HCT116 (cell line): ENCODE measurements around the gene SLC22A23. TPM values are rescaled to one million over a fixed set of nuclear protein-coding genes. Genes with fewer than 3 reads are reported as not detected.

Experiments
- ATAC-seq: fragments of 200-7000 bp; cut with Tn5 transposase; 2 replicates; pipeline ENCODE4 v1.9.1; 2020; ENCODE audit warnings: mild to moderate bottlenecking, moderate library complexity
- BruUV-seq: library from RNA; stranded (reverse); fragments of 400-500 nt; replicated peaks from 2 replicates; lab custom pipeline; 2021; lab: Mats Ljungman, UMichigan
- CTCF ChIA-PET: fragments of 300-600 bp; sonication (Branson Sonifier 250); formaldehyde crosslinking; loops from one replicate; lab custom pipeline; 2021; ENCODE audit warnings: antibody characterized with exemption; lab: Charles Lee
- POLR2A ChIA-PET: fragments of 300-600, 350-600 bp; sonication (Branson Sonifier 250); formaldehyde crosslinking; loops from one replicate; lab custom pipeline; 2021; ENCODE audit warnings: antibody characterized with exemption; lab: Charles Lee
- RAD21 ChIA-PET, 2 experiments: fragments of 300-600 bp; sonication (Branson Sonifier 250); formaldehyde crosslinking; loops; one replicate each; lab custom pipeline; 2023; ENCODE audit warnings: low total read pairs in 2 of 2; ENCODE audit not compliant: uncharacterized antibody in 2 of 2, unreplicated experiment in 2 of 2, low non-redundant PET in 1 of 2; lab: Charles Lee
- DNase-seq: peaks from one replicate; pipeline ENCODE4 v3.0.0-alpha.2; 2010; ENCODE audit warnings: low read depth, low spot score
- H2AFZ ChIP-seq: fragments of 200-600 bp; shearing (Covaris generic), sonication (generic); 2 replicates; pipeline ENCODE4 v1.6.1; 2017; ENCODE audit warnings: low read depth, mixed run types, mixed read lengths, antibody characterized with exemption, low read length; ENCODE audit not compliant: poor library complexity, severe bottlenecking
- H3K27ac ChIP-seq: 2 replicates; pipeline ENCODE4 v1.5.1; 2012; ENCODE audit warnings: low read depth, low read length
- H3K27me3 ChIP-seq: fragments of 200-600 bp; sonication (generic); 2 replicates; pipeline ENCODE4 v1.6.1; 2016; ENCODE audit warnings: mixed run types, low read length, mixed read lengths; ENCODE audit not compliant: insufficient read depth
- H3K36me3 ChIP-seq, 2 experiments: fragments of 200-500 bp in 1 of 2; fragments of 200-600 bp in 1 of 2; sonication (Bioruptor generic) in 1 of 2; sonication (generic) in 1 of 2; 2 replicates each; pipeline versions ENCODE4 v1.5.1 to v1.6.1; 2014 to 2016; ENCODE audit warnings: low read length in 2 of 2, inconsistent platforms in 1 of 2, mixed read lengths in 1 of 2, mixed run types in 1 of 2; ENCODE audit not compliant: insufficient read depth in 2 of 2, control insufficient read depth in 1 of 2
- H3K4me1 ChIP-seq, 2 experiments: fragments of 200-600 bp in 1 of 2; sonication (generic) in 1 of 2; 2 replicates each; pipeline versions ENCODE4 v1.5.1 to v1.6.1; 2012 to 2017; ENCODE audit warnings: low read length in 2 of 2, inconsistent platforms in 1 of 2, mild to moderate bottlenecking in 1 of 2, mixed read lengths in 1 of 2, mixed run types in 1 of 2, moderate library complexity in 1 of 2; ENCODE audit not compliant: insufficient read depth in 2 of 2, control insufficient read depth in 1 of 2
- H3K4me2 ChIP-seq: fragments of 200-600 bp; sonication (generic); 2 replicates; pipeline ENCODE4 v1.6.1; 2017; ENCODE audit warnings: mixed run types, low read length, mixed read lengths
- H3K4me3 ChIP-seq, 2 experiments: fragments of 200-600 bp in 1 of 2; sonication (generic) in 1 of 2; replicated peaks in 1 of 2; 2 replicates each; pipeline ENCODE4 v1.5.1; 2011 to 2016; ENCODE audit warnings: low read length in 2 of 2, control low read depth in 1 of 2, low read depth in 1 of 2, mild to moderate bottlenecking in 1 of 2, mixed read lengths in 1 of 2, mixed run types in 1 of 2
- H3K79me2 ChIP-seq: fragments of 200-600 bp; sonication (generic); 2 replicates; pipeline ENCODE4 v1.6.1; 2017; ENCODE audit warnings: mild to moderate bottlenecking, mixed run types, low read length, moderate library complexity, mixed read lengths; ENCODE audit not compliant: insufficient read depth
- H3K9ac ChIP-seq: fragments of 200-600 bp; sonication (generic); 2 replicates; pipeline ENCODE4 v1.6.1; 2016; ENCODE audit warnings: low read length, mixed read lengths
- H3K9me2 ChIP-seq: fragments of 200-600 bp; sonication (generic), shearing (Covaris generic); 2 replicates; pipeline ENCODE4 v1.6.1; 2017; ENCODE audit warnings: mixed run types, mild to moderate bottlenecking, moderate library complexity; ENCODE audit not compliant: insufficient read depth
- H3K9me3 ChIP-seq, 2 experiments: fragments of 200-500 bp in 1 of 2; fragments of 200-600 bp in 1 of 2; sonication (Bioruptor generic) in 1 of 2; sonication (generic) in 1 of 2; 2 replicates each; pipeline ENCODE4 v1.6.1; 2014 to 2017; ENCODE audit warnings: low read length in 2 of 2, mixed read lengths in 2 of 2, inconsistent platforms in 1 of 2, low read depth in 1 of 2, mild to moderate bottlenecking in 1 of 2, mixed run types in 1 of 2, moderate library complexity in 1 of 2; ENCODE audit not compliant: control insufficient read depth in 1 of 2, insufficient read depth in 1 of 2
- H4K20me1 ChIP-seq: fragments of 200-600 bp; sonication (generic), shearing (Covaris generic); 2 replicates; pipeline ENCODE4 v1.6.1; 2017; ENCODE audit warnings: mixed run types, mild to moderate bottlenecking, moderate library complexity; ENCODE audit not compliant: insufficient read depth
- ATF3 ChIP-seq: IDR thresholded peaks from 2 replicates; pipeline ENCODE4 v1.6.1; 2012
- CBX3 ChIP-seq: IDR thresholded peaks from 2 replicates; pipeline ENCODE4 v1.6.1; 2012; ENCODE audit warnings: low read depth
- CEBPB ChIP-seq: IDR thresholded peaks from 2 replicates; pipeline ENCODE4 v1.6.1; 2012; ENCODE audit warnings: low read depth
- EGR1 ChIP-seq: IDR thresholded peaks from 2 replicates; pipeline ENCODE4 v1.6.1; 2012; ENCODE audit warnings: low read depth
- ELF1 ChIP-seq: IDR thresholded peaks from 2 replicates; pipeline ENCODE4 v1.6.1; 2012; ENCODE audit warnings: low read depth, borderline replicate concordance
- EZH2 ChIP-seq: fragments of 200-600 bp; sonication (generic); IDR thresholded peaks from 2 replicates; pipeline ENCODE4 v1.6.1; 2017; ENCODE audit warnings: antibody characterized with exemption, mixed run types
- EZH2phosphoT487 ChIP-seq: fragments of 200-600 bp; IDR thresholded peaks from 2 replicates; pipeline ENCODE4 v1.6.1; 2018; ENCODE audit warnings: antibody characterized with exemption, borderline replicate concordance
- FOSL1 ChIP-seq: IDR thresholded peaks from 2 replicates; pipeline ENCODE4 v1.6.1; 2012; ENCODE audit warnings: low read depth
- JUND ChIP-seq: IDR thresholded peaks from 2 replicates; pipeline ENCODE4 v1.6.1; 2012
- POLR2AphosphoS5 ChIP-seq: IDR thresholded peaks from 2 replicates; pipeline ENCODE4 v1.6.1; 2011; ENCODE audit warnings: mild to moderate bottlenecking, low read depth, low read length, moderate library complexity
- RAD21 ChIP-seq: IDR thresholded peaks from 2 replicates; pipeline ENCODE4 v1.6.1; 2012; ENCODE audit warnings: low read depth, mild to moderate bottlenecking
- SIN3A ChIP-seq: IDR thresholded peaks from 2 replicates; pipeline ENCODE4 v1.6.1; 2012; ENCODE audit warnings: low read depth
- SP1 ChIP-seq: IDR thresholded peaks from 2 replicates; pipeline ENCODE4 v1.6.1; 2012; ENCODE audit warnings: low read depth
- SRF ChIP-seq: IDR thresholded peaks from 2 replicates; pipeline ENCODE4 v1.6.1; 2012; ENCODE audit warnings: low read depth
- TCF7L2 ChIP-seq: IDR thresholded peaks from 2 replicates; pipeline ENCODE4 v1.7.0; 2011; ENCODE audit warnings: borderline replicate concordance, inconsistent platforms; ENCODE audit not compliant: insufficient read depth, insufficient read length; ENCODE audit errors: extremely low read depth
- YY1 ChIP-seq: IDR thresholded peaks from 2 replicates; pipeline ENCODE4 v1.6.1; 2011; ENCODE audit warnings: low read length, low read depth, moderate library complexity, mild to moderate bottlenecking; ENCODE audit not compliant: insufficient replicate concordance; ENCODE audit errors: extremely low read depth
- ZFX ChIP-seq: fragments of 450-650 bp; IDR thresholded peaks from 2 replicates; pipeline ENCODE4 v1.6.1; 2017
- intact Hi-C: fragments of 100-400 bp; cut with micrococcal nuclease; formaldehyde crosslinking; loops from 2 replicates; pipeline ENCODE4 v1.10.0; 2022
- total RNA-seq: library from RNA; stranded (reverse); gene quantifications from one replicate; pipeline ENCODE4 v1.2.1, GENCODE V29; 2021; ENCODE audit not compliant: unreplicated experiment
- TF ChIP-seq, protein P1 (sequence below): IDR thresholded peaks from 2 replicates; pipeline ENCODE4 v1.6.1; 2012

SLC22A23 gene
- total RNA-seq, 1 experiment from 2014 or later = 11.5 TPM

GRCh38 chr6:3382326-3383279 is 74.2 kb downstream of the SLC22A23 start:
- intact Hi-C loops = no loop called here
- no TSS peak for BruUV-seq
- H2AFZ ChIP-seq = no peak overlapping the region

More at GRCh38 chr6:3382326-3383279, 74.2 kb downstream of the SLC22A23 start:
- Histone ChIP-seq H3K9me2 (no peaks in the 10 kb centered on the region), H3K27me3 (no peaks in the 10 kb centered on the region), H3K4me2 (peak overlapping the region; percentile 77), H3K27ac (peak overlapping the region; percentile 49; the same call in 1 of the 2 replicates), H3K4me1 (peaks cover 83 to 95% of the 10 kb centered on the region in 2 experiments), H4K20me1 (no peaks in the 10 kb centered on the region; the same call in 1 of the 2 replicates), H3K9ac (peak overlapping the region; percentile 34), H3K36me3 (no peaks in the 10 kb centered on the region), H3K9me3 (no peaks in the 10 kb centered on the region), H3K79me2 (no peaks in the 10 kb centered on the region; the same call in 1 of the 2 replicates), H3K4me3 (peak overlapping the region; percentile 12 to 47)
- no peak for TF ChIP-seq ZFX
- peak; percentile 91 for TF ChIP-seq FOSL1
- TF ChIP-seq SP1 = peak; percentile 89
- TF ChIP-seq POLR2AphosphoS5 = peak; percentile 83; the same call in 1 of the 2 replicates
- peak; percentile 85 for TF ChIP-seq CEBPB
- no peak for TF ChIP-seq EZH2phosphoT487
- TF ChIP-seq, protein P1, sequence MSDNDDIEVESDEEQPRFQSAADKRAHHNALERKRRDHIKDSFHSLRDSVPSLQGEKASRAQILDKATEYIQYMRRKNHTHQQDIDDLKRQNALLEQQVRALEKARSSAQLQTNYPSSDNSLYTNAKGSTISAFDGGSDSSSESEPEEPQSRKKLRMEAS = peak; percentile 35; the same call in 1 of the 2 replicates
- TF ChIP-seq SRF = peak; percentile 81
- peak; percentile 68 for TF ChIP-seq TCF7L2
- no peak for TF ChIP-seq ATF3
- peak; percentile 27 for TF ChIP-seq RAD21
- TF ChIP-seq YY1 = peak; percentile 19
- TF ChIP-seq CBX3 = peak; percentile 89
- no peak for TF ChIP-seq EGR1
- TF ChIP-seq EZH2 = no peak
- peak; percentile 92 for TF ChIP-seq JUND
- peak; percentile 85 for TF ChIP-seq SIN3A
- no peak; the same call in 1 of the 2 replicates for TF ChIP-seq ELF1
- ATAC-seq = peak; percentile 71
- POLR2A ChIA-PET = interaction anchor here (1.1 to 1.4 kb wide), 2 partner anchors 225 to 639 kb away, joined by 3 to 4 read pairs; partner anchors contain the start of gene TUBB2A
- RAD21 ChIA-PET = interaction anchor here in 1 of 2 experiments (1.0 kb wide), 1 partner anchor 74 kb away, joined by 3 read pairs; the partner anchor contains the start of gene SLC22A23
- peak; percentile 89 for DNase-seq
- CTCF ChIA-PET = no interaction called here
